ENCODE results near the gene PRR27.

The PRR27 gene

GRCh38 chr4:70153937-70154336 is at the start of gene PRR27:
TSS of gene PRR27 (plus strand) at chr4:70154237. CDS start at chr4:70154376, 139 bp downstream.
- DNase-seq (ENCODE audit: low spot score) = no peak

DNA sequence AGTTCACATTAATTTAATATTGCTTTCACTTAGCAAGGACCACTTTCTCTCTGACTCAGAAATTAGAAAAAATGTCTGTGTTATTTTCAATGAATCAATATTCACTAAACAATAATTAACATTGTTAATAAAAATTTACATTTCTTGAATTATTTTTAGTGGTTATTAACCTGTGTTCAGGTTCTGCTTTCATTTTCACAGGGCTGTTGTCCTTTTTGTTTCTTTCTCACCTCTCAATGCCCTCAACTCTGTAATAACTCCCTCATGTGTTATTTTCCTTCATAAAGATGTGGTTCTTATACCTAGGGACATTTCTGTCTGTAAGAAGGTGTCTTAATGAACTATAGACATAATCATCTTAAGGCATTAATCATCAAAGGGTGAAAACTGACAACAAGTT is 43.1 kb upstream of the PRR27 start:
- no peak for DNase-seq (ENCODE audit: low spot score)

GRCh38 chr4:70113656-70114055 is 40.4 kb upstream of the PRR27 start:
- no peak for DNase-seq (ENCODE audit: low spot score)

DNA sequence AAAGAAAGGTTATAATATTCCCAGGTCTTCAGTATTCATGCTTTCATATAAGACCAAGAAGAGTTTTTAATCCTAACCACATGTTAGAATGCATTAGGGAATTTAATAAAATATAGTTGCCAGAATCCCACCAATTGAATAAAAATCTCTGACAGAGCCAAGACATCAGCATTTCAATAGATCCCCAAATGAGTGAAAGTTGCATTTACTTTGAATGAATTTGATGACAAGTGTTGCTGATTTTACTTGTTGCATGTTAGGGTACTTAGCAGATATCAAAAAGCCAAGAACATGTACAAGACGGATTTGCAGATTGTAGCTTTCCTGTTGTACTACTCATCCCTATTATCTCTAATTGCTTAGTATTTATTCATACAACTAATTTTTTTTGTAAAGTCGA is 39.9 kb upstream of the PRR27 start:
- no peak for DNase-seq (ENCODE audit: low spot score)

DNA sequence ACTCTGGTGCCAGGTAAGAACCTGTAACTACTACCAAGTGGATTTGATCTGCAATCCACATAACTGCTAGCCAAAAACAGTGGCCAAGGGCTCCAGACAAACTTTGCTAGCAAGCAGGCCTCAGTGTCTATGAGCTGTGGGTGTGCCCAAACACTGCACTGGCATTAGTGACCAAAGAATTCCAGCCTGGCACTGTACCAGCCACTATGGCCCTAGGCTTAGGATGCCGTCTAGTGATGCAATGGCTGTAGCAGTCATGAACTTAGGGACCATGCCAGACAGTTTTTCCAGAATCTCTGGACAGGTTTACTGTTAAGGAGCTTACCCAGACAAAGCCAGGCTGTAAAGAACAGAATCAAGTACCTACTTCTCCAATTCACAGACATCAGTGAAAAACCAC is 33.7 kb upstream of the PRR27 start:
- no peak for DNase-seq (ENCODE audit: low spot score)

DNA sequence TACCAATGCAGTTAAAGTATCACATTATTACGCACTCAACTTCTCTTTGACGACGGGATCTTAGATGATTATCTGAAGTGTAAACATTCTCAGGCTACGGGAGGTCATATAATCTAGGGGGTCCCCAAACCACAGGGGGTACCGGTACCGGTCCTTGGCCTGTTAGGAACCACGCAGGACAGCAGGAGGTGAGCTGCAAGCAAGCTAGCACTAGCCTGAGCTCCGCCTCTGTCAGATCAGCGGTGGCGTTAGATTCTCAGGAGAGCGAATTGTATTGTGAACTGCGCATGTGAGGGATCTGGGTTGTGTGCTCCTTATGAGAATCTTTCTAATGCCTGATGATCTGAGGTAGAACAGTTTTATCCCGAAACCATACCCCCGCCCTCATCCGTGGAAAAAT is 20.6 kb upstream of the PRR27 start:
- DNase-seq (ENCODE audit: low spot score) = no peak

DNA sequence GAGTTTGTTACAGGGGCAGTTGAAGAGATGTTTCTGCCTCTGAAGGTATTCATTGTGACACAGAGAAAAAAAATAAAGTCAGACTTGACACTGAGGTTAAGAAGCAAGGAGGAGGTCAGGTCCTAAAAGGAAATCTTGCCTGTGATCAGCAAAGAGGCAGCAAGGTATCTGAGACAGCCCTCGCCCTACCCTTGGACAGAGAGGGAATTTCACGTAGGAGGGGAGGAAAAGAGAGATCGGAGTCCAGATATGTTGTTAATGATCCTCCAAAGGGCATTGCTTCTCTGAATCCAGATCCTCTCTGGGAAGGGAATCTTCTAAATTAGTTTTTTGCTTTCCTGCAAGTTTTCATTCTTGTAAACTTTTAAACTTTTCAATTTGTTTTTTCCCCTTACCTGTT is 15.3 kb upstream of the PRR27 start:
- DNase-seq (ENCODE audit: low spot score) = no peak

- DNase-seq (ENCODE audit: low spot score) = no peak
Observed at GRCh38 chr4:70151271-70151670, 2.8 kb upstream of the PRR27 start.

- DNase-seq (ENCODE audit: low spot score) = no peak
Observed at GRCh38 chr4:70152088-70152487, 1.9 kb upstream of the PRR27 start.

- DNase-seq (ENCODE audit: low spot score) = no peak
Observed at GRCh38 chr4:70158576-70158975, 4.5 kb downstream of the PRR27 start.

DNA sequence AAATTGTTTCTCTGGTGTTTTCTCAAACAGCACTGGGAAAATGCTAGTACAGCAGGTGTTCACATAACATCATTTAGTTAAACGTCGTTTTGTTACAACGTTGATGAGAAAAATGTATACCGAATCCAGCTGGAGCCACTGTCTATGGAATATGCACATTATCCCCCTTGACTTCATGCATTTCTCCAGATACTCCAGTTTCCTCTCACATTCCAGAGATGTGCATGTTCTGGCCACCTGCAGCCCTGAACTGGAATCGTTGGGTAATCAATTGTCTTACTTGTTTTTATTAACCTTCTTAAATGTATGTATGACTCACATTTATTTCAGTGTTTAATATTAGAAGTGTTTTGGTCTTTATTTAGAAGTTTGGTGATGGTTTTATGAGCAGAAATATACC is 23.1 kb downstream of the PRR27 start:
- no peak for DNase-seq (ENCODE audit: low spot score)

GRCh38 chr4:70178075-70178660 is 24.1 kb downstream of the PRR27 start:
- DNase-seq (ENCODE audit: low spot score) = no peak

DNA sequence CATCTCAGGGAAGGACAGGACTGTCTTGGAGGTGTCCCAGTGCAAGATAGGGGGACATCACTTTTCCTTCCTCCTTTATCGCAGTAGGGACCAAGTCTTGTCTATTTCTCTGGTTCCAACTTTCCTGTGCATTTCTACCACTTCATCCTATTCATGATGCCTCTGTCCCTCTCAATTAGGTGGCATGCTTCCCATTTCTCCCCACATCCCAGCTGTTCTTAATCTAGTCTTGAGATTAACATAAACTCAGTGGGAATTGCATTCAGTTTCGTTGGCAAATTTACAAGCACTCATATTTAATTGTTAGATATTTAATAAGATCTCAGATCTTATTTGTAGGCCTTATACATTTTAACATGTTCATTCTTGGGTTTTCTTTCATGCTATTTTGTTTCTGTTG is 25.8 kb downstream of the PRR27 start:
- no peak for DNase-seq (ENCODE audit: low spot score)

DNA sequence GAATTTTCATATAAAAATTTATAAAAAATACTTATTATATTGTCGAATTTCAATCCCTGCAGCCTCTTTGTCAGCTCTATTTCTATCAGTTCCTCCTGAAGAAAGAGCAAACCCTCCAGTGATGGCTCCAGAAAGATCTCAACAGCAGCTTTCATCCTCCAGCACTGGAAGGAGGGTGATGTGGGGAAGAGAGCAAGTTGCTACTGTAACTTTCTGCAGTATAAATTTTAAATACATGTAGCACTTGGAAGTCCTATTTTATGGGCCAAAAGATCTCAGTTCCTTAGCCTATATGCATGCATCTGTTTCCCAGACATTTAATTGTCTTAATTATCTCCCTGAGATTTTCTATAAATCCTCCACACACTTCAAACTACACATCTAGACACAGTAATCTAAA is 27.8 kb downstream of the PRR27 start:
- no peak for DNase-seq (ENCODE audit: low spot score)

DNA sequence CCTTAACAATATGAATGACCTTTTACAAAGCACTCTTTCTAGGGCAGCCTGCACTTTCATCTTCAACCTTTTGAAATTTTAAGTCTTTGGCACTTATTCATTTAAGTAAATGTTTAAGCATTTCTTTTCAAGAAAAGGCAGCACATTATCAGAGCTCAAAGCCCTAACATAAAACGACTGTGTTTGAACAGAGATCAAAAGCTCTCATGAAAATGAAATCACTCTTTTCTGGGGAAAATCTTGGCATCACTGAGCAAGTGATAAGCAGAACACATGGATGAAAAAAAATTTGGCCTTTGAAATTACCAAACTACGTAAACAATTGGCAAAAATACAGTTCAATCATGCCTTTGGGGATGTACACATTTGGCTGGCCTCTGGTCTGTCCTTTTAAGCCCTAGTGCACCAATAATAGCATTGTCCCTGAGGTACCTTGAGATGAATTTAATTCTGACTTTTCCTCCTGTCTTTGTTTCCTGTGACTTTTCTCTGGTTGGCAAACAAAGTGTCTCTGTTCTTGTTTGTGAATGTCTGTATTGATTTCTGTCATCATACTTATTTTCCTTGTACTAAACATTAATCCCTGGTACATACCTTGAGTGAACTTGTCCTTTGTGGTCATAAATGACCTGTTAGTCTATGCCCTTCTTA is 28.6 kb downstream of the PRR27 start:
- no peak for DNase-seq (ENCODE audit: low spot score)

- no peak for DNase-seq (ENCODE audit: low spot score)
Observed at GRCh38 chr4:70183168-70183939, 29.3 kb downstream of the PRR27 start.

- DNase-seq (ENCODE audit: low spot score) = no peak
Observed at GRCh38 chr4:70183940-70184246, 29.9 kb downstream of the PRR27 start.

- DNase-seq (ENCODE audit: low spot score) = no peak
Observed at GRCh38 chr4:70187216-70187615, 33.2 kb downstream of the PRR27 start.

DNA sequence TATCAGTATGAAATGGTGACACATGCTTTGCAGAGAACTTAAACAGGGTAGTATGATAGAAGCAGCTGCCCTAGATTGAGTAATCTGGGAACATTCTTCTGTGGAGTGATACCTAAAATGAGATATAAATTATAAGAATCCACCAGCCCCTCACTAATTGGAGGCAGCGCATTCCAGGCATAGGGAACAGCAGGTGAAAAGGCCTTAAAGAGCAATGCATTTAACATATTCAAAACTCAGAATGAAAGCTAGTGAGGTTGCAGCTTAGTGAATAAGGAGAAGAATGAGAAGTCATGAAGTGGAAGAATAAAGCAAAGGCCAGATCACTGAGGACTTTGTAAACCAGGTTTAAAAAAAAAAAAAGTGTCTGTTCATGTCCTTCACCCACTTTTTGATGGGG is 36.5 kb downstream of the PRR27 start:
- no peak for DNase-seq (ENCODE audit: low spot score)

DNA sequence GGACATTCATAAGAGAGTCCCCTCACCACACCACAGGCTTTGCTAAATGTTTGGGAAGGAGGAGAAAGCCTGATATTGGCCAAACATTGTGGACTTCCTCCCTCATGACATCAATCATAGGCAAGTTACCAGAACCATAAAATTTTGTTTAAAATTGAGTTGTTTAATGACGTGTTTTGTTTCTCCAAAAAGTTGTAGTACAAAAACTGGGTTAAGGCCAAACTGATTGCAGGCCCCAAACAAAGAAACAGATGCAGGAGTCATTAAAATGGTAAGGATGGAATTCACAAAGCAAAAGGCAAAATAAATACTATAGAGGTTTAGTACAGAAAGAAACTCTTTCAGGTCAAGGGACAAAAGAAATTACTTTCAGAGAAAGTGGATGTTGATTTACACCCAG is 37.6 kb downstream of the PRR27 start:
- DNase-seq (ENCODE audit: low spot score) = no peak

DNA sequence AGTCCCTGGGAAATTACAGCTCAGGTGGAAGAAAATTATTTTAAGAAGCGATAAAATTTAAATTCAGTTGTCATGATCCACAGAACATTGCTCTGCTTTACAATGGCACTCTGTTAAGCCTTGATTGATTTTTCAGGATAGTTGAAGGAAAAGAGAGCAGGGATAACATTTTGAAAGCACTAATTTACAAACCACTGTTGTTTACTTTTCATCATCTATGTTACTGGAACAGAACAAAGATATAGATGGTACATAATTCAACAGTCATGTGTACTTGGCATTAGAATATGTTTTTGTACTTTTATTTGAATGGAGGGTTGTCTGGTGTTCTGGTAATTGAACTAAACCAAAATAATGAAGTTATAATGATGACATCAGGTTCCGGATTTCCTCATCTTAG is 38.9 kb downstream of the PRR27 start:
- DNase-seq (ENCODE audit: low spot score) = no peak

- DNase-seq (ENCODE audit: low spot score) = no peak
Observed at GRCh38 chr4:70195425-70195824, 41.4 kb downstream of the PRR27 start, which contains the start of gene ODAM. TSS of gene ODAM (plus strand) at chr4:70195725. CDS start at chr4:70196544, 819 bp downstream.

GRCh38 chr4:70196857-70197256 is 42.8 kb downstream of the PRR27 start:
- no peak for DNase-seq (ENCODE audit: low spot score)

DNA sequence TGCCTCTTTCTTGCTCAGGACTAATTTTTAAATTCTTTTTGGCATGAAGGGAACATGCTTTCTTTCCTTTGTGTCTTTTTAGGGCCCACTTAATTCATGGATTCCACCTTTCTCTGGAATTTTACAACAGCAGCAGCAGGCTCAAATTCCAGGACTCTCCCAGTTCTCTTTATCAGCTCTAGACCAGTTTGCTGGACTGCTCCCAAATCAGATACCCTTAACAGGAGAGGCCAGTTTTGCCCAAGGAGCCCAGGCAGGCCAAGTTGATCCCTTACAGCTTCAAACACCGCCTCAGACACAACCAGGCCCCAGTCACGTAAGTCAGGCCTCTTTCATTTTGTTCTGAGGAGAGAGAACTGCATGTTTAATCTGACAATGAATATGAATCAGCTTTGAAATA is 43.8 kb downstream of the PRR27 start:
- no peak for DNase-seq (ENCODE audit: low spot score)

Data from CD4-positive, alpha-beta T cell treated with Interleukin-2 at 100 ng/mL for 4 hours (primary cell).